ENCODE results near the gene TMX2.

The TMX2 gene

DNA sequence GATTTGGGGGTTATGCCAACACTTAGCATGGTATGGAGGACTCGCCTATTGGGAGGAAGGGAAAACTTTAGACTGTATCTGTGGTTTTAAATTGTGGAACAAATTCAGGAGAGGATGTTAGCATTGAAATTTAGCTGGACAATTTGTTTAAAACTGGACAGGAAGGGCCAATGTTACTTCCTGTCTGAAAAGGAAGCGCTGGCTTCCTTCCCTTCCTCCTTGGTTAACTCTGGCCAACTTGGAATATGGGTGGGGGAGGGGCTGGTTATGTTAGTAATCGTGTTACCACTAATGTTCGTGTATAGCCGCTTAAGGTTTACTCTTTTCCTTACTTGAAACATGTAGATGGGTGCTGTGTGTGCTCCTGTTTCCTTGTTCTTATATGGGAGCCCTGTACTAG, 63.1 kb downstream of the TMX2 start:
- no peak overlapping the region for H3K4me3 ChIP-seq (ENCODE audit: low read depth, low read length)
- no peak for DNase-seq (ENCODE audit: low read depth)
- TF ChIP-seq, protein P1, sequence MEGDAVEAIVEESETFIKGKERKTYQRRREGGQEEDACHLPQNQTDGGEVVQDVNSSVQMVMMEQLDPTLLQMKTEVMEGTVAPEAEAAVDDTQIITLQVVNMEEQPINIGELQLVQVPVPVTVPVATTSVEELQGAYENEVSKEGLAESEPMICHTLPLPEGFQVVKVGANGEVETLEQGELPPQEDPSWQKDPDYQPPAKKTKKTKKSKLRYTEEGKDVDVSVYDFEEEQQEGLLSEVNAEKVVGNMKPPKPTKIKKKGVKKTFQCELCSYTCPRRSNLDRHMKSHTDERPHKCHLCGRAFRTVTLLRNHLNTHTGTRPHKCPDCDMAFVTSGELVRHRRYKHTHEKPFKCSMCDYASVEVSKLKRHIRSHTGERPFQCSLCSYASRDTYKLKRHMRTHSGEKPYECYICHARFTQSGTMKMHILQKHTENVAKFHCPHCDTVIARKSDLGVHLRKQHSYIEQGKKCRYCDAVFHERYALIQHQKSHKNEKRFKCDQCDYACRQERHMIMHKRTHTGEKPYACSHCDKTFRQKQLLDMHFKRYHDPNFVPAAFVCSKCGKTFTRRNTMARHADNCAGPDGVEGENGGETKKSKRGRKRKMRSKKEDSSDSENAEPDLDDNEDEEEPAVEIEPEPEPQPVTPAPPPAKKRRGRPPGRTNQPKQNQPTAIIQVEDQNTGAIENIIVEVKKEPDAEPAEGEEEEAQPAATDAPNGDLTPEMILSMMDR (IDR thresholded peaks at IDR 0.05; ENCODE audit: control insufficient read depth, extremely low read depth, insufficient read depth) = no peak

DNA sequence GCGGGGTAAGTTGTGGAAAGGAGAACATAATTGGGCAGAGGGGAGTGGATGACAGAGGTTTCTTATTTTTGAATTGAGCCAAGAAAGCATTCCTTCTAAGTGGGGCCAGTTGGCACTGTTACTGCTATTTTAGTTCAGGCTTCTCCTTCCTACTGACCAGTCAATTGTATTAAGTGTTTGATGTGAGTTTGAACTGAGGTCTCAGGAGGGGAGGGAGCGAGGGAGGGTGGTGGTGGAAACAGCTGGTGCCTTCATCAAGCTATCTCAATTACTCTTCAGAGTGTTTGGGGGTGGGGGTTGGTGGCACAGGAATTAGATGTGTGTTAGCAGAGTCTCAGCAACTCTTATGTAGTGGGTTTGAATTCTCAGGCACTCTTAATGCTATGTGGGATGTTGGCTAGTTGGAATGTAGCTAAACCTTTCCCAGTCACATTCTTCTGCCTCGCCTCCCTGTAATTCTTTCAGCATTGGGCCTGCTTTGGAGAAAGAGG, 63.7 kb downstream of the TMX2 start:
- TF ChIP-seq, protein P1 (IDR thresholded peaks at IDR 0.05; ENCODE audit: control insufficient read depth, extremely low read depth, insufficient read depth) = no peak
- no peak overlapping the region for H3K4me3 ChIP-seq (ENCODE audit: low read depth, low read length)
- DNase-seq (ENCODE audit: low read depth) = no peak

DNA sequence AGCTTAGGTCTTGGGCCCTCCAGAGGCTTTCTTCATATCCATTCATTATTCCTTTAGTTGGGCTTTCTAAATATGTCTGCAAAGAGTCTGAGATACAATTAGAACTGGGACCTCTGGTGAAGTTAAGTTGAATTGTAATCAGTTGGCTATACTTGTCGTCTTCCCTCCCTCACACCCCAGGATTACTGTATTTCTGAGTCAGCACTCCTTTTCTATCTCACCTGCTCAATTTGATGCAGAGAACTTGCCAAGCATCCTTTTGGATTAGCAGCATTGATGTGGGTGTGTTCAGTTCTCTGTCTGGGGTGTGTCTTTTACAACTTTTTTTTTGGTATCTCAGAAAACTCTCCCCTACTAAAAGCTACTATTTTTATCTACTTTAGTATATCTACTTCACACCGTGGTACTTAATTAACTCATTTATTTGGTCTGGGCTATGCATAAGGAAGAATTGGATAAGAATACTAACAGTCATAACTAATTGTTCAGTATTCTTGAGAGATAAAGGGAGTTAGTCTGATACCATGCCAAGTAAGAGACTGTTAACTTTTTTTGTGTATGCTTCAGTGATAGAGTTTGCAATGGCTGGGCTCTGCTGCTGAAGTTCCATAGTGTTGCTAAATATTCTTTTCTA, 64.3 kb downstream of the TMX2 start:
- DNase-seq (ENCODE audit: low read depth) = no peak
- TF ChIP-seq, protein P1 (IDR thresholded peaks at IDR 0.05; ENCODE audit: control insufficient read depth, extremely low read depth, insufficient read depth) = no peak
- no peak overlapping the region for H3K4me3 ChIP-seq (ENCODE audit: low read depth, low read length)

DNA sequence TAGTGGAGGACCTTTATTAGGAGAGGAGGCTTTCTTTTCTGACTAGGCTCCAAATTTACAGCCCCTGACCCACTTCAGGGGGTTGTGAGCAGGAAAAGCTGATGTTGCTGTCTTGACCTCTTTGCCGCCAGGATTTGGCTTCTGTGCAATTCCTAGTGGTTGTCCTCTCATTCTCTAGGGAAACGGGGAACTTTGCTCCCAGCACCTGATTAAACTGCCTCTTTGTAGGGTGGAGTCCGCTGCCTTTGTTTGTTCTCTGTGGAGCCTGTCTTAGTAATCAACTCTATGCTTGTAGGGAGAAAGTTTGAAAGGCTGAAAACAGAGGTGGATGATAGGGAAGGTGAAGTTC, 65.5 kb downstream of the TMX2 start:
- peak overlapping the region; percentile 29 for H3K4me3 ChIP-seq (ENCODE audit: low read depth, low read length)
- no peak for DNase-seq (ENCODE audit: low read depth)
- TF ChIP-seq, protein P1 (IDR thresholded peaks at IDR 0.05; ENCODE audit: control insufficient read depth, extremely low read depth, insufficient read depth) = no peak

DNA sequence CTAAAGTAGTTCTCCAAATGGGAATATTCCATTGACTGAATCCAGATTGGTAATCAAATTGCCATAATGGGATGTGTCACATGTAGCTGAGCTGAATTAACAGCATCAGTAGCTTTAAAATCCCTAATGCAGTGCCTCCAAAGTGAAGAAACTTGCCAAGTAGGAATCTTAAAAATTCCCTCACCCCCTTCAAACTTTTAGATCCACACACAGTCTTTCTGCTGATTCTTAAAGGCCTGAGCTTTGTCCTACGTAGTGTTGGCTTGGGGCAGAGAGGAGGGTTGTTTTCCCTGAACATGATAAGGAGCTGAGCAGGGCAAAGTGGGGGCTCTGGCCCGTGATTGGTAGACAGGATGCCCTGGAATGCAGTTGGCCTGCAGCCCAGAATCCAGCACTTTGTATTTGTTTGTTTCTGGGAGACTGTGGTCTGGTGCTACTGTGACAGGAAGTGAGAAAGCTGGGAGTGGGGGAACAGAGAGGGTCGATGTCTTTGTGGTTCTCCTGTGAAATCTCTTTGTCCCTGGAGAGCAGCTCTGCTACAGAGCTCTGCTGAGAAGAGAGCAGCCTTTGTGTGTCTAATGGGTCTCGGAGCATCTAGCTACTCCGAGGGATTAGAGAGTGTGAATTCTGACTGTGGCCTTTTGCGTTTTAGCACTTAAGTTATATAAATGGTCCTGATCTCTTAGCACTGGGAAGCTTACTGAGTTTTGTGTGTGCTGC, 66.1 kb downstream of the TMX2 start:
- TF ChIP-seq, protein P1 (IDR thresholded peaks at IDR 0.05; ENCODE audit: control insufficient read depth, extremely low read depth, insufficient read depth) = no peak
- DNase-seq (ENCODE audit: low read depth) = peak; percentile 88
- H3K4me3 ChIP-seq (ENCODE audit: low read depth, low read length) = peak overlapping the region; percentile 29

DNA sequence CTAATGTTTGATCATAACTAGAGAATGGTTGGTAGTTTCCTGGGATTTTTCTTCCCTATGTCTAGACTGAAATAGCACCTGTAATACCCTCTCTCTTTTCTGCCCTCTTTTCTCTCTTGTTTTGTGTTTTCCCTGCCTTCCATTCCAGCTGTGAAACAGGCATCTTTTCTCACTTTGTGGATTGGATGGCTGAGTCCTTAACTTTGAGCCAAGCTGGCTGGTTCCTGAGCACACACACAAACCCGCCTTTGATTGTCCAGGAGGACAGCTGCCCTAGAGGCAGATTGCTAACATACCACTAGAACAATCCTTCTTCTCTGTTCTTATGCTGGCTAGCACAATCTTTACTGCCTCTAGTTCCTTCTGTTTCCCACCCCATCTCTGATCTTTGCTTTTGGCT, 66.9 kb downstream of the TMX2 start:
- TF ChIP-seq, protein P1 (IDR thresholded peaks at IDR 0.05; ENCODE audit: control insufficient read depth, extremely low read depth, insufficient read depth) = no peak
- H3K4me3 ChIP-seq (ENCODE audit: low read depth, low read length) = no peak overlapping the region
- DNase-seq (ENCODE audit: low read depth) = no peak

All from LNCaP clone FGC (cell line).